Measurements from ENCODE around the gene NPVF.

The NPVF gene

GRCh38 chr7:25194036-25194435, 34.2 kb downstream of the NPVF start:
- no peak for TF ChIP-seq CTCF (IDR thresholded peaks at IDR 0.05; ENCODE audit: borderline replicate concordance, insufficient read depth, low read depth, low read length)
- no peak overlapping the region for H3K4me3 ChIP-seq (ENCODE audit: low read depth, low read length)

GRCh38 chr7:25192043-25192442, 36.2 kb downstream of the NPVF start:
- no peak overlapping the region for H3K4me3 ChIP-seq (ENCODE audit: low read depth, low read length)
- TF ChIP-seq CTCF (IDR thresholded peaks at IDR 0.05; ENCODE audit: borderline replicate concordance, insufficient read depth, low read depth, low read length), result no peak

GRCh38 chr7:25189197-25189596, 39.1 kb downstream of the NPVF start:
- no peak for TF ChIP-seq CTCF (IDR thresholded peaks at IDR 0.05; ENCODE audit: borderline replicate concordance, insufficient read depth, low read depth, low read length)
- no peak overlapping the region for H3K4me3 ChIP-seq (ENCODE audit: low read depth, low read length)

GRCh38 chr7:25187932-25188331, 40.4 kb downstream of the NPVF start:
- TF ChIP-seq CTCF (IDR thresholded peaks at IDR 0.05; ENCODE audit: borderline replicate concordance, insufficient read depth, low read depth, low read length), result no peak

GRCh38 chr7:25186436-25186835, 41.9 kb downstream of the NPVF start:
- TF ChIP-seq CTCF (IDR thresholded peaks at IDR 0.05; ENCODE audit: borderline replicate concordance, insufficient read depth, low read depth, low read length), result no peak
- H3K4me3 ChIP-seq (ENCODE audit: low read depth, low read length), result no peak overlapping the region

More at GRCh38 chr7:25187932-25188331, 40.4 kb downstream of the NPVF start:
- no peak overlapping the region for H3K4me3 ChIP-seq (ENCODE audit: low read depth, low read length)

- H3K4me3 ChIP-seq (ENCODE audit: low read depth, low read length), result no peak overlapping the region
- TF ChIP-seq CTCF (IDR thresholded peaks at IDR 0.05; ENCODE audit: borderline replicate concordance, insufficient read depth, low read depth, low read length), result no peak
These were observed 46.8 kb downstream of the NPVF start for GRCh38 chr7:25181532-25181931.

GRCh38 chr7:25180946-25181345, 47.3 kb downstream of the NPVF start:
- no peak for TF ChIP-seq CTCF (IDR thresholded peaks at IDR 0.05; ENCODE audit: borderline replicate concordance, insufficient read depth, low read depth, low read length)

More at GRCh38 chr7:25180946-25181345, 47.3 kb downstream of the NPVF start:
- no peak overlapping the region for H3K4me3 ChIP-seq (ENCODE audit: low read depth, low read length)
